Sigmoid colon (tissue), 7 donors: ENCODE measurements around the gene TRIM65. TPM values are rescaled to one million over a fixed set of nuclear protein-coding genes. Genes with fewer than 3 reads are reported as not detected.

Experiments
- DNase-seq: peaks from one replicate; pipeline ENCODE4 v3.0.0-alpha.2; 2019
- H3K27ac ChIP-seq, 4 donors: fragments of 200-600 bp; sonication (generic); one replicate each; pipeline ENCODE4 v1.5.1; 2016 to 2019; ENCODE audit warnings: mild to moderate bottlenecking in 1 of 4
- H3K27me3 ChIP-seq, 3 donors: fragments of 200-600 bp; sonication (generic); one replicate each; pipeline ENCODE4 v1.5.1; 2019; ENCODE audit warnings: mild to moderate bottlenecking in 1 of 3
- H3K36me3 ChIP-seq, 4 donors: fragments of 200-600 bp; sonication (generic); one replicate each; pipeline ENCODE4 v1.5.1; 2016 to 2019
- H3K4me1 ChIP-seq, 4 donors: fragments of 200-600 bp; sonication (generic); one replicate each; pipeline ENCODE4 v1.5.1; 2017 to 2019
- H3K4me3 ChIP-seq, 4 donors: fragments of 200-600 bp; sonication (generic); one replicate each; pipeline ENCODE4 v1.5.1; 2017 to 2019; ENCODE audit warnings: mild to moderate bottlenecking in 2 of 4, moderate library complexity in 1 of 4
- H3K9me3 ChIP-seq, 4 donors: fragments of 200-600 bp in 3 of 4; sonication (generic) in 3 of 4; one replicate each; pipeline versions ENCODE4 v1.5.1 to v1.6.1; 2013 to 2019
- EP300 ChIP-seq, 4 donors: sonication (generic); formaldehyde crosslinking; IDR thresholded peaks; one replicate each; pipeline ENCODE4 v1.6.1; 2017; ENCODE audit warnings: antibody characterized with exemption in 4 of 4
- POLR2A ChIP-seq, 2 donors: fragments of 450-650 bp; IDR thresholded peaks; one replicate each; pipeline ENCODE4 v1.6.1; 2016; ENCODE audit warnings: antibody characterized with exemption in 2 of 2, mild to moderate bottlenecking in 2 of 2, moderate library complexity in 2 of 2
- POLR2AphosphoS5 ChIP-seq, 4 donors: sonication (generic); formaldehyde crosslinking; IDR thresholded peaks; one replicate each; pipeline ENCODE4 v1.6.1; 2017; ENCODE audit warnings: antibody characterized with exemption in 4 of 4
- WGBS, 2 donors: extraction: QIAGEN DNeasy Blood & Tissue Kit; methylation state at CpG; one replicate each; pipeline ENCODE4 v1.1.7; 2013; 5-methylcytosine and 5-hydroxymethylcytosine counted together
- intact Hi-C: fragments of 100-400 bp; cut with DNase I; formaldehyde crosslinking; loops from one replicate; pipeline ENCODE4 v1.15.1; 2023
- polyA plus RNA-seq, 3 donors: library from polyadenylated mRNA; stranded (reverse); fragments of 200-250 nt; gene quantifications; one replicate each; pipeline ENCODE4 v1.2.3, GENCODE V29; 2013
- total RNA-seq, 4 donors: library from RNA; depleted of rRNA; stranded (reverse); fragments of >200 nt; gene quantifications; one replicate each; pipeline ENCODE4 v1.1.0, GENCODE V29; 2016
- TF ChIP-seq, protein P1 (sequence below), 4 experiments: fragments of 450-650 bp in 3 of 4; fragments of 200-600 bp in 1 of 4; IDR thresholded peaks; one replicate each; pipeline ENCODE4 v1.5.1; 2016 to 2019; ENCODE audit warnings: antibody characterized with exemption in 4 of 4, mild to moderate bottlenecking in 3 of 4, moderate library complexity in 2 of 4
- donor health status: healthy with polysubstance abuse.
- donor health status: Bipolar disorder and iron deficiency.
- donor health status: healthy.

Gene TRIM65
- total and polyA plus RNA-seq, 7 donors, result 7.2 to 27.5 (median 22.4) TPM

DNA sequence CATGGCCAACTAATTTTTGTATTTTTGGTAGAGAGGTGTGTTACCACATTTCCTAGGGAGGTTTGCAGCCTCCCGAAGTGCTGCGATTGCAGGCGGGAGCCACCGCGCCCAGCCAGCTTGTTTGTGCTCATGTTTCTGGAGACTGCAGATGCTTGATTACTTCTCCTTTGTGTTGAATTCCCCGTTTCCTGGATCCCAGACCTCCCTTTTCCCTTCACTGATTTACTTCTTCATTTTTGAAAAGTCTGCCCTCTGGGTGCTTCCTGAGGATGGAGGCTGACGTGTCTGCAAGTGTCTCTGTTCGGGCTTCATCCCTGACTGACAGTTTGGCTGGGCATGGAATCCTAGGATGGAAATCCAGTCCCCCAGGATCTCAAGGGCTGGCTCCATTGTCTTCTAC is 11.3 kb downstream of the TRIM65 start:
- WGBS, 2 donors, result 67 to 70% methylated on average over 8 of the region's 8 CpGs
- no peaks in the 10 kb centered on the region for H3K4me1 ChIP-seq
- intact Hi-C loops, result no loop called here
- TF ChIP-seq EP300 (IDR thresholded peaks at IDR 0.05), result no peak
- TF ChIP-seq POLR2AphosphoS5 (IDR thresholded peaks at IDR 0.05), result no peak
- no peak for TF ChIP-seq POLR2A (IDR thresholded peaks at IDR 0.05)
- TF ChIP-seq, protein P1, sequence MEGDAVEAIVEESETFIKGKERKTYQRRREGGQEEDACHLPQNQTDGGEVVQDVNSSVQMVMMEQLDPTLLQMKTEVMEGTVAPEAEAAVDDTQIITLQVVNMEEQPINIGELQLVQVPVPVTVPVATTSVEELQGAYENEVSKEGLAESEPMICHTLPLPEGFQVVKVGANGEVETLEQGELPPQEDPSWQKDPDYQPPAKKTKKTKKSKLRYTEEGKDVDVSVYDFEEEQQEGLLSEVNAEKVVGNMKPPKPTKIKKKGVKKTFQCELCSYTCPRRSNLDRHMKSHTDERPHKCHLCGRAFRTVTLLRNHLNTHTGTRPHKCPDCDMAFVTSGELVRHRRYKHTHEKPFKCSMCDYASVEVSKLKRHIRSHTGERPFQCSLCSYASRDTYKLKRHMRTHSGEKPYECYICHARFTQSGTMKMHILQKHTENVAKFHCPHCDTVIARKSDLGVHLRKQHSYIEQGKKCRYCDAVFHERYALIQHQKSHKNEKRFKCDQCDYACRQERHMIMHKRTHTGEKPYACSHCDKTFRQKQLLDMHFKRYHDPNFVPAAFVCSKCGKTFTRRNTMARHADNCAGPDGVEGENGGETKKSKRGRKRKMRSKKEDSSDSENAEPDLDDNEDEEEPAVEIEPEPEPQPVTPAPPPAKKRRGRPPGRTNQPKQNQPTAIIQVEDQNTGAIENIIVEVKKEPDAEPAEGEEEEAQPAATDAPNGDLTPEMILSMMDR (IDR thresholded peaks at IDR 0.05), result no peak
- no peaks in the 10 kb centered on the region for H3K9me3 ChIP-seq
- no peak overlapping the region for H3K27ac ChIP-seq
- H3K27me3 ChIP-seq, result no peaks in the 10 kb centered on the region
- no peak overlapping the region for H3K4me3 ChIP-seq
- H3K36me3 ChIP-seq, result peaks cover 0 to 31% (median 5%) of the 10 kb centered on the region in 4 donors
- DNase-seq, result no peak

GRCh38 chr17:75881678-75882454 is 14.9 kb downstream of the TRIM65 start:
- Histone ChIP-seq H3K4me3 (no peak overlapping the region), H3K4me1 (peaks cover 0 to 9% (median 5%) of the 10 kb centered on the region in 4 donors), H3K27me3 (no peaks in the 10 kb centered on the region), H3K9me3 (no peaks in the 10 kb centered on the region), H3K36me3 (peaks cover 0 to under 1% (median 0%) of the 10 kb centered on the region in 4 donors), H3K27ac (no peak overlapping the region)
- intact Hi-C loops, result no loop called here
- no peak for DNase-seq
- no peak for TF ChIP-seq POLR2A (IDR thresholded peaks at IDR 0.05)
- no peak for TF ChIP-seq POLR2AphosphoS5 (IDR thresholded peaks at IDR 0.05)
- TF ChIP-seq EP300 (IDR thresholded peaks at IDR 0.05), result no peak
- TF ChIP-seq, protein P1 (IDR thresholded peaks at IDR 0.05), result no peak
- WGBS, 2 donors, result 85 to 90% methylated on average over 15 of the region's 15 CpGs

DNA sequence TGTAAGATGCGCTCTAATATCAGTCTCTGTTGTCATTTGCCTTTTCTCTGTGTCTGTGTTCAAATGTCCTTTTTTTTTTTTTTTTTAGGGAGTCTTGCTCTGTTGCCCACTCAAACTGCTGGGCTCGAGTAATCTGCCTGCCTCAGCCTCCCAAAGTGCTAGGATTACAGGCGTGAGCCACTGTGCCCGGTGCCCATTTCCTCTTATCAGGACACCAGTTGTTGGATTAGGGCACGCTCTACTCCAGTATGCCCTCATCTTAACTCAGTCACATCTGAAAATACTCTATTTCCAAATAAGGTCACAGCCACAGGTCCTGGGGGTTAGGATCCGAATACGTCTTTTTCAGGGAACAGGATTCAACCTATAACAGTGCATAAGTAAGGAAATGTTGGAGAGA is 16.5 kb downstream of the TRIM65 start:
- whole genome bisulfite sequencing, 2 donors, result 79 to 83% methylated on average over 7 of the region's 7 CpGs
- intact Hi-C loops, result no loop called here
- no peak for DNase-seq
- peaks cover 0 to 25% (median 21%) of the 10 kb centered on the region in 4 donors for H3K4me1 ChIP-seq
- H3K27me3 ChIP-seq, result no peaks in the 10 kb centered on the region
- H3K27ac ChIP-seq, result no peak overlapping the region
- TF ChIP-seq, protein P1 (IDR thresholded peaks at IDR 0.05), result no peak
- TF ChIP-seq POLR2A (IDR thresholded peaks at IDR 0.05) (no peak), POLR2AphosphoS5 (IDR thresholded peaks at IDR 0.05) (no peak), EP300 (IDR thresholded peaks at IDR 0.05) (no peak)
- H3K36me3 ChIP-seq, result peaks cover 0 to 4% (median 0%) of the 10 kb centered on the region in 4 donors
- no peaks in the 10 kb centered on the region for H3K9me3 ChIP-seq
- no peak overlapping the region for H3K4me3 ChIP-seq

- intact Hi-C loops, result loop anchor here (5.0 kb wide), 1 partner anchor 96 kb away; the partner anchor contains the start of gene UNK
- TF ChIP-seq, protein P1 (IDR thresholded peaks at IDR 0.05), result peak; percentile 20 to 47 (median 39)
- peak; percentile 89 to 98 (median 96) for TF ChIP-seq POLR2AphosphoS5 (IDR thresholded peaks at IDR 0.05)
- TF ChIP-seq POLR2A (IDR thresholded peaks at IDR 0.05), result peak; percentile 78 to 87
- TF ChIP-seq EP300 (IDR thresholded peaks at IDR 0.05), result no peak
- H3K27ac ChIP-seq, result peak within 1 kb of the TSS; percentile 95 to 98 (median 97)
- H3K4me3 ChIP-seq, result peak within 1 kb of the TSS; percentile 62 to 92 (median 80)
- DNase-seq, result peak; percentile 91
- peaks cover 0 to 44% (median 40%) of the 10 kb centered on the region in 4 donors for H3K4me1 ChIP-seq
- H3K9me3 ChIP-seq, result no peaks in the 10 kb centered on the region
- H3K36me3 ChIP-seq, result peaks cover 0 to 19% (median 12%) of the 10 kb centered on the region in 4 donors
- no peaks in the 10 kb centered on the region for H3K27me3 ChIP-seq
- WGBS, 2 donors, result 1% methylated on average over 87 of the region's 87 CpGs
Observed at GRCh38 chr17:75878174-75878998, 18.4 kb downstream of the TRIM65 start, which contains the start of gene TRIM47. Gene TRIM47, minus strand, starts transcription at chr17:75878581. Its CDS starts 33 bp downstream, at chr17:75878548.
